HG03521 (cell line): ENCODE data around the gene WNT7B.

ENCODE experiments used
- ATAC-seq: cut with Tn5 transposase; IDR thresholded peaks from one replicate; pipeline ENCODE4 v1.9.1; 2021; ENCODE audit warnings: mild to moderate bottlenecking, moderate library complexity; ENCODE audit not compliant: unreplicated experiment

The WNT7B gene

GRCh38 chr22:45880091-45880715 lies 96.8 kb downstream of the WNT7B start:
- no peak for ATAC-seq

GRCh38 chr22:45879552-45879949 lies 97.4 kb downstream of the WNT7B start:
- no peak for ATAC-seq

- ATAC-seq: no peak
Measured at GRCh38 chr22:45878901-45879551, 97.9 kb downstream of the WNT7B start.

GRCh38 chr22:45878051-45878781 lies 98.7 kb downstream of the WNT7B start:
- ATAC-seq: no peak

- no peak for ATAC-seq
Measured at GRCh38 chr22:45877651-45878050, 99.3 kb downstream of the WNT7B start.

GRCh38 chr22:45877036-45877380 lies 100.0 kb downstream of the WNT7B start:
- ATAC-seq: no peak

- no peak for ATAC-seq
Measured at GRCh38 chr22:45876136-45877035, 100.6 kb downstream of the WNT7B start.

- ATAC-seq: no peak
Measured at GRCh38 chr22:45872659-45873263, 104.2 kb downstream of the WNT7B start.

- ATAC-seq: no peak
Measured at GRCh38 chr22:45871721-45872120, 105.2 kb downstream of the WNT7B start.
